ENCODE results near the gene SLC35F2. TPM values are rescaled to one million over a fixed set of nuclear protein-coding genes. Genes with fewer than 3 reads are reported as not detected.
A peak's percentile ranks its signal among the peaks of the same experiment; 100 is the strongest.

SLC35F2 gene
- 10 to 100 TPM; 18.8 to 23.6 TPM for total RNA-seq
- polyA plus RNA-seq (2013, experiment 1 of 2): 6.3 TPM
- 6.1 TPM for polyA plus RNA-seq (2013, experiment 2 of 2)
- long read RNA-seq, experiment 1, partial matches to known transcripts: 0 of 8 reads
- long read RNA-seq, experiment 1, other reads (novel, unspliced or antisense): 6 of 8 reads
- long read RNA-seq, experiment 2, transcript SLC35F2-204 (8 exons, 3,170 nt): major isoform, 38 of 46 reads
- long read RNA-seq, experiment 2, partial matches to known transcripts: 1 of 46 reads
- long read RNA-seq, experiment 2, other reads (novel, unspliced or antisense): 4 of 46 reads
- long read RNA-seq, experiment 3, transcript SLC35F2-204 (8 exons, 3,170 nt): major isoform, 111 of 126 reads
- long read RNA-seq, experiment 3, partial matches to known transcripts: 6 of 126 reads
- long read RNA-seq, experiment 3, other reads (novel, unspliced or antisense): 5 of 126 reads
- long read RNA-seq, experiment 4, partial matches to known transcripts: 0 of 2 reads
- long read RNA-seq, experiment 4, other reads (novel, unspliced or antisense): 1 of 2 reads

GRCh38 chr11:107858217-107859070 is at the start of gene SLC35F2:
Gene SLC35F2, minus strand, starts transcription at chr11:107858787. Its CDS starts 20 bp downstream, at chr11:107858767.
- peaks cover 14% of the 10 kb centered on the region for H3K4me1 Mint-ChIP-seq
- H3K36me3 ChIP-seq (ENCODE audit: control insufficient read depth, insufficient read depth, low read length): no peaks in the 10 kb centered on the region
- H3K27ac ChIP-seq (ENCODE audit: low read depth, low read length): no peak within 1 kb of the TSS
- H3K4me3 ChIP-seq (ENCODE audit: low read length): peak within 1 kb of the TSS; percentile 82
- no peaks in the 10 kb centered on the region for H3K9me3 ChIP-seq (ENCODE audit: control insufficient read depth, low read length)
- H3K4me3 Mint-ChIP-seq: peak within 1 kb of the TSS; percentile 92
- DNase-seq: peak; percentile 92
- no peak for TF ChIP-seq CTCF (conservative IDR thresholded peaks at IDR 0.05)
- no peaks in the 10 kb centered on the region for H3K4me1 ChIP-seq (ENCODE audit: control insufficient read depth, insufficient read depth, low read length)
- no peaks in the 10 kb centered on the region for H3K27me3 ChIP-seq (ENCODE audit: control insufficient read depth, insufficient read depth, low read length, poor library complexity, severe bottlenecking)
- H3K9ac ChIP-seq (ENCODE audit: extremely low read depth, low read length, poor library complexity, severe bottlenecking): peak within 1 kb of the TSS; percentile 43
- peaks cover 21% of the 10 kb centered on the region for H3K27me3 Mint-ChIP-seq (ENCODE audit: insufficient read depth)
- WGBS, 2 experiments (ENCODE audit: insufficient coverage in 1 of 2, insufficient read length in 1 of 2): 0% methylated on average over 35 to 72 of the region's 73 CpGs
- no peaks in the 10 kb centered on the region for H3K9me3 Mint-ChIP-seq
- peak within 1 kb of the TSS; percentile 93 for H3K27ac Mint-ChIP-seq
- peaks cover 4% of the 10 kb centered on the region for H3K36me3 Mint-ChIP-seq (ENCODE audit: low read depth)

GRCh38 chr11:107908211-107908610 is 49.6 kb upstream of the SLC35F2 start:
- no peaks in the 10 kb centered on the region for H3K27me3 Mint-ChIP-seq (ENCODE audit: insufficient read depth)
- Histone ChIP-seq H3K4me1 (ENCODE audit: control insufficient read depth, insufficient read depth, low read length) (no peaks in the 10 kb centered on the region), H3K27ac (ENCODE audit: low read depth, low read length) (no peak overlapping the region), H3K9me3 (ENCODE audit: control insufficient read depth, low read length) (no peaks in the 10 kb centered on the region), H3K9ac (ENCODE audit: extremely low read depth, low read length, poor library complexity, severe bottlenecking) (no peak overlapping the region), H3K27me3 (ENCODE audit: control insufficient read depth, insufficient read depth, low read length, poor library complexity, severe bottlenecking) (no peaks in the 10 kb centered on the region), H3K4me3 (ENCODE audit: low read length) (no peak overlapping the region), H3K36me3 (ENCODE audit: control insufficient read depth, insufficient read depth, low read length) (no peaks in the 10 kb centered on the region)
- 94 to 97% methylated on average over 23 of the region's 23 CpGs for WGBS, 2 experiments (ENCODE audit: insufficient coverage in 1 of 2, insufficient read length in 1 of 2)
- no peak overlapping the region for H3K4me3 Mint-ChIP-seq
- no peak for TF ChIP-seq CTCF (conservative IDR thresholded peaks at IDR 0.05)
- H3K36me3 Mint-ChIP-seq (ENCODE audit: low read depth): no peaks in the 10 kb centered on the region
- no peaks in the 10 kb centered on the region for H3K4me1 Mint-ChIP-seq
- H3K9me3 Mint-ChIP-seq: peaks cover 15% of the 10 kb centered on the region
- H3K27ac Mint-ChIP-seq: no peak overlapping the region
- DNase-seq: no peak

GRCh38 chr11:107898270-107898669 is 39.7 kb upstream of the SLC35F2 start:
- H3K36me3 ChIP-seq (ENCODE audit: control insufficient read depth, insufficient read depth, low read length): no peaks in the 10 kb centered on the region
- H3K4me1 Mint-ChIP-seq: no peaks in the 10 kb centered on the region
- TF ChIP-seq CTCF (conservative IDR thresholded peaks at IDR 0.05): peak; percentile 71
- no peaks in the 10 kb centered on the region for H3K4me1 ChIP-seq (ENCODE audit: control insufficient read depth, insufficient read depth, low read length)
- no peak overlapping the region for H3K27ac ChIP-seq (ENCODE audit: low read depth, low read length)
- H3K27me3 ChIP-seq (ENCODE audit: control insufficient read depth, insufficient read depth, low read length, poor library complexity, severe bottlenecking): no peaks in the 10 kb centered on the region
- H3K4me3 Mint-ChIP-seq: no peak overlapping the region
- no peaks in the 10 kb centered on the region for H3K27me3 Mint-ChIP-seq (ENCODE audit: insufficient read depth)
- no peak overlapping the region for H3K27ac Mint-ChIP-seq
- H3K4me3 ChIP-seq (ENCODE audit: low read length): no peak overlapping the region
- no peaks in the 10 kb centered on the region for H3K9me3 Mint-ChIP-seq
- DNase-seq: no peak
- no peaks in the 10 kb centered on the region for H3K36me3 Mint-ChIP-seq (ENCODE audit: low read depth)
- H3K9me3 ChIP-seq (ENCODE audit: control insufficient read depth, low read length): no peaks in the 10 kb centered on the region
- no CpG with 5 or more reads among the region's 1 CpG for WGBS, 2 experiments (ENCODE audit: insufficient coverage in 1 of 2, insufficient read length in 1 of 2)
- no peak overlapping the region for H3K9ac ChIP-seq (ENCODE audit: extremely low read depth, low read length, poor library complexity, severe bottlenecking)

Data from endodermal cell (in vitro differentiated cells).